ENCODE data around the gene GREB1.
"Not testable (repeated sequence)": the region's sequence is repeated elsewhere in the genome, so short reads cannot be mapped to it uniquely, and the experiment has no call there.

GREB1 gene

DNA sequence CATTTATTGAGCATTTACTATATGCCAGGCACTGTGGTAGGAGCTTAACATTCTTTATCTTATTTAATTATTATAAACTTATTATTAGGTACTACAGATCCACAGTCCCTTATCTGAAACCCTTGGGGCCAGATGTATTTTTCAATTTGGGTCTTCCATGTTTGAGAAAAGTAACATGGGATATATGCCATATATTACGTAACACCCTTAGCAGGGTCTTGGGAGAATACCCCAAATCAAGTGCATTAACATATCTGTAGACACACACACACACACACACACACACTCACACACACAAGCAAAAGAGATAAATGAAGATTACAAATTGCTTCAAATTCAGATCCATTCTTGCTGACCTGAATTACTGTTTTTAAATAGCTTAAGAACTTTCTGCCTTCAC is 122.4 kb downstream of the GREB1 start:
- no peak for DNase-seq (ENCODE audit: low read depth)
- H3K4me3 ChIP-seq (ENCODE audit: low read length): no peak overlapping the region
- TF ChIP-seq, protein P1, sequence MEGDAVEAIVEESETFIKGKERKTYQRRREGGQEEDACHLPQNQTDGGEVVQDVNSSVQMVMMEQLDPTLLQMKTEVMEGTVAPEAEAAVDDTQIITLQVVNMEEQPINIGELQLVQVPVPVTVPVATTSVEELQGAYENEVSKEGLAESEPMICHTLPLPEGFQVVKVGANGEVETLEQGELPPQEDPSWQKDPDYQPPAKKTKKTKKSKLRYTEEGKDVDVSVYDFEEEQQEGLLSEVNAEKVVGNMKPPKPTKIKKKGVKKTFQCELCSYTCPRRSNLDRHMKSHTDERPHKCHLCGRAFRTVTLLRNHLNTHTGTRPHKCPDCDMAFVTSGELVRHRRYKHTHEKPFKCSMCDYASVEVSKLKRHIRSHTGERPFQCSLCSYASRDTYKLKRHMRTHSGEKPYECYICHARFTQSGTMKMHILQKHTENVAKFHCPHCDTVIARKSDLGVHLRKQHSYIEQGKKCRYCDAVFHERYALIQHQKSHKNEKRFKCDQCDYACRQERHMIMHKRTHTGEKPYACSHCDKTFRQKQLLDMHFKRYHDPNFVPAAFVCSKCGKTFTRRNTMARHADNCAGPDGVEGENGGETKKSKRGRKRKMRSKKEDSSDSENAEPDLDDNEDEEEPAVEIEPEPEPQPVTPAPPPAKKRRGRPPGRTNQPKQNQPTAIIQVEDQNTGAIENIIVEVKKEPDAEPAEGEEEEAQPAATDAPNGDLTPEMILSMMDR (conservative IDR thresholded peaks at IDR 0.05; ENCODE audit: low read length): no peak

DNA sequence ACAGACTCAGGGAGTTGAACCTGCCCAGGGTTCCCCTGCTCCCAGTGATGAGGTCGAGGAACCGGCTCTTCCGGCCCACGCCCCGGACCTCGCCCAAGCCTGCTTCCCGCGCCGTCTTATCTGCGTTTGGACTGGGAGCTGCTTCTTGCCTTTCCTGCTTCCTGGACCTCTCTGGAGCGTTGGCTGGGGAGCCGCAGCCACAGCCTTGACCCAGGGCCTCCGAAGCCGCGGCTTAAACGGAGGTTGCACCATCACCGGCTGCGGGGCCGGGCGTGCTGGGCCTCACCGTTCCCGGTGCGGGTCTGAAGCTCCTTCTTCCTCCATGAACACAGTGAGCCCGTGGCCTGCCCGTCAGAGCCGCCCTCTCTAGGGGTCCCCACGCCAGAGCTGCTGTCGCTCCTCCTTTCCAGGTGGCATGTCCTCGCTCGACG is 122.8 kb downstream of the GREB1 start:
- DNase-seq (ENCODE audit: low read depth): no peak
- TF ChIP-seq, protein P1 (conservative IDR thresholded peaks at IDR 0.05; ENCODE audit: low read length): no peak

DNA sequence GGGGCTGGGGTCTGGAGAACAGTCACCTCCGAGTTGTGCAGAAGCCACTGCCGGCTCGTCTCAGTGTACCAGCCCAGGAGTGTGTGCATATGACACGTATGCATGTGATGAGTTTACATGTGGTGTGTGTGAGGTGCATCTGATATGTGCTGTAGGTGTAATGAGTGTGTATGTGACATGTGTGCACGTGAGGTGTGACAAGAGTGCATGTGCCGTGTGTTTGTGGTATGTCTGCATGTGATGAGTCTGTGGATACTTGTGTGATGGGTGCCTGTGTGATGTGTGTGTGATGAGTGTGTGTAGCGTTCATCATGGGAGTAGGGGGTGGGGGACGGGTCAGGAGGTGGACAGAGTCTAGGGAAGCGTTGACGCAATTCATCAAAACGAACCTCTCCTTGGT is 123.3 kb downstream of the GREB1 start:
- no peak overlapping the region for H3K4me3 ChIP-seq (ENCODE audit: low read length)
- DNase-seq (ENCODE audit: low read depth): no peak
- TF ChIP-seq, protein P1 (conservative IDR thresholded peaks at IDR 0.05; ENCODE audit: low read length): no peak

More for the DNA sequence above, 122.8 kb downstream of the GREB1 start:
- H3K4me3 ChIP-seq (ENCODE audit: low read length): no peak overlapping the region

DNA sequence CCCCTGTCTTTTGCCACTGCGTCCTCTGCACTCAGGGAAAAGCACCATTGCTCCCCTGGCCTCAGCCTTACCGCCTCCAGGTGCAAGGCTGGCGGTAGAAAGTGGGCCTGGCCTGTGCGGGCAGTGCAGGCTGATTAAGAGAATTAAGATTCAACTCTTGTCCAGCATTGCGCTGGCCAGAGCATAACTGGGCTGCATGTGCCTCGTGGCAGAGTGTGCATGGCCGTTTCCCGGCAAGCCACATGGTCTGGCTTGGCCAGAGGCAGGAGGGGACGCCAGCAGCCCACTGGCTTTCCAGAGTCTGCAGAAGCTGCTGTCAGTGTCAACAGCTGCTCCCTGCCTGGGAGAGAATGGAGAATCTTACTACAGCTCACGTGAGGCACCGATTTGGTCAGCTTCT is 123.8 kb downstream of the GREB1 start:
- no peak for DNase-seq (ENCODE audit: low read depth)
- H3K4me3 ChIP-seq (ENCODE audit: low read length): no peak overlapping the region
- TF ChIP-seq, protein P1 (conservative IDR thresholded peaks at IDR 0.05; ENCODE audit: low read length): no peak

DNA sequence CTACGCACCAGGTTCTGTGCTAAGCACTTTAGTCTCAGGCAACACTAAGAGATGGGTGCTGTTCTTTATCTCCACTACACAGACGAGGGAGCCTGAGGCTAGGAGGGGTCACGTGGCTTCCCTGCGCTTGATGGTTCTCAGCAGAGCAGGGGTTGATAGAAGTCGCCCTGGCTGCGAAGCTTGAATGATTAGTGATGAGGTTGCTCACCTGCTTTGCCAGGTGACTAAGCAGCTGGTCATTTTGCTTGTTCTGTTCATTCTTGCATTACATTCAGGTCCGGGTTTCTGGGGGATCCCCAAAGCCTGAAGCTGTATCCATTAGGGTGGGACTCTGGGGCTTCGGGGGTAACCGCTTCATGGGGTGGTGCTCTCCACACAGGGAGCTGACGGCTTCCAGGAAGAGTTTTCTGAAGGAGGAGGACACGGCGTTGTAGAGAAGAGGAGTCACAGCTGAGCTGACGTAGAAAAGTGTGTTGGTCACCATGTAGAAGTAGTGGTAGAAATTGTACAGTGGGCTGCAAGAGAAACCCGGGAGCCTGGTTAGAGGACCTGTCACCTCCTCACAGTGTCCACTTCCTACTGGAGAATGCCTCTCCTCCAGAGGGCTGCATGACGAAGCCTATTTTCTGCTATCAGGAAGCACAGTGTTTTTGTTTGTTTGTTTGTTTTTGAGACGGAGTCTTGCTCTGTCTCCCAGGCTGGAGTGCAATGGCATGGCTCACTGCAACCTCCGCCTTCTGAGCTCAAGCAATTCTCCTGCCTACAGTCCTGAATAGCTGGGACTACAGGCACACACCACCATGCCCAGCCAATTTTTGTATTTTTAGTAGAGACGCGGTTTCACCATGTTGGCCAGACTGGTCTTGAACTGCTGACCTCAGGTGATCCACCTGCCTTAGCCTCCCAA is 124.6 kb downstream of the GREB1 start:
- DNase-seq (ENCODE audit: low read depth): no peak
- no peak overlapping the region for H3K4me3 ChIP-seq (ENCODE audit: low read length)
- TF ChIP-seq, protein P1 (conservative IDR thresholded peaks at IDR 0.05; ENCODE audit: low read length): no peak

DNA sequence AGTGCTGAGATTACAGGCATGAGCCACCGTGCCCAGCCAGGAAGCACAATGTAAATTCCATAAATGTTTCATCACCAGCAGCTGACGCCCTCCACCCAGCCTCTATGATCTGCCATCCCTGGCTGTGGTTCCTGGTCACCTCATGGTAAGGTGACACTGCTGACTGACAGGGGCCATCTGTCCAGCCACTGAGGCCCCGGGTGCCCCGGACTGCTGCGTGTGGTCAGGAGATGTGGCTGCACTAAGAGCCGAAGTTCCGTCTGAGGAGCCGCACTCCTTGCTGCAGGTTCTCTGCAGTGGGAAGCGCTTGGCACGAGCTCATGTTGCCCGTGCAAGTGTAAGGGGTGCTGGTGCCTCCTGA is 125.2 kb downstream of the GREB1 start:
- DNase-seq (ENCODE audit: low read depth): no peak
- no peak overlapping the region for H3K4me3 ChIP-seq (ENCODE audit: low read length)
- TF ChIP-seq, protein P1 (conservative IDR thresholded peaks at IDR 0.05; ENCODE audit: low read length): no peak

DNA sequence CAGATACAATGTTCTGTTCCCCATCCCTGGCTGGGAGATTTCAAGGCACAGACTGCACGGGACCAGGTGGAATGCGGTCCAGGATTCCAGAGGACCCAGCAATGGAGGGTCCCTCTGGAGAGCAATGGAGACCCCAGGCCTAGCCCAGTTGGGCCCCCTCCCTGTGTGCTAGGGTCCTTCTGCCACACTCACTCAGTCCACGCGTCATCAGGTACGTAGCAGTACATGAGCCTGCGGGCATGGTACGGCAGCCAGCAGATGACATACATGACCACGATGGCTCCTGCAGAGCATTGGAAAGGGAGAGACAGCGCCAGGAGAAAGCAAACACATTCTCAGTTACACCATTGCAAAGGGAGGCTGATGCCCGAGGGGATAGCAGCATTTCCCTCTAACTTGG is 126.0 kb downstream of the GREB1 start:
- no peak overlapping the region for H3K4me3 ChIP-seq (ENCODE audit: low read length)
- TF ChIP-seq, protein P1 (conservative IDR thresholded peaks at IDR 0.05; ENCODE audit: low read length): no peak
- DNase-seq (ENCODE audit: low read depth): no peak

DNA sequence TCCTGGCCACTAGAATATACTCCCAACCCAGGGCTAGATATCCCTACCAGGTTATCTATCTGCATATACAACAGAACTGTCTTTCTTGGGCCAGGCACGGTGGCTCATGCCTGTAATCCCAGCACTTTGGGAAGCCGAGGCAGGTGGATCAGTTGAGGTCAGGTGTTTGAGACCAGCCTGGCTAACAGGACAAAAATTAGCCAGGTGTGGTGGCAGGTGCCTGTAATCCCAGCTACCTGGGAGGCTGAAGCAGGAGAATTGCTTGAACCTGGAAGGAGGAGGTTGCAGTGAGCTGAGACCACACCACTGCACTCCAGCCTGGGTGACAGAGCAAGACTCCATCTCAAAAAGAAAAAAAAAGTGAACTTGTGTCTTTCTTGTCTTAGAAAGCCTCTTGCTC is 126.6 kb downstream of the GREB1 start:
- not testable (repeated sequence) for DNase-seq (ENCODE audit: low read depth); H3K4me3 ChIP-seq (ENCODE audit: low read length)

Measured in AG10803 (cell line).